GM19372 (cell line): ENCODE results near the gene ANLN.
"Not testable (repeated sequence)": the region's sequence is repeated elsewhere in the genome, so short reads cannot be mapped to it uniquely, and the experiment has no call there.

Source experiments
- ATAC-seq: cut with Tn5 transposase; IDR thresholded peaks from one replicate; pipeline ENCODE4 v1.9.1; 2021; ENCODE audit warnings: mild to moderate bottlenecking, low read depth, moderate library complexity; ENCODE audit not compliant: unreplicated experiment

The ANLN gene

DNA sequence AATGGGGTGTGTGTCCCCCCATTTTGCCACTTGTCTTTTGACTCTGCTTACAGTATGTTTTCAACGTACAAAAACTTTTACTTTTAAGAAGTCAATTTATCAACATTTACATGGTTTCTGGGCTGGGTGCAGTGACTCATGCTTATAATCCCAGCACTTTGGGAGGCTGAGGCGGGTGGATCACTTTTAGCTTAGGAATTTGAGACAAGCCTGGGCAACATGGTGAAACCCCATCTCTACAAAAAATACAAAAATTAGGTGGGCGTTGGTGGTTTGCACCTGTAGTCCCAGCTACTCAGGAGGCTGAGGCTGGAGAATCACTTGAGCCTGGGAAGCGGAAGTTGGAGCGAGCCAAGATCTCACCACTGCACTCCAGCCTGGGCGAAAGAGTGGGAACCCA is 107.5 kb downstream of the ANLN start:
- ATAC-seq, result not testable (repeated sequence)

DNA sequence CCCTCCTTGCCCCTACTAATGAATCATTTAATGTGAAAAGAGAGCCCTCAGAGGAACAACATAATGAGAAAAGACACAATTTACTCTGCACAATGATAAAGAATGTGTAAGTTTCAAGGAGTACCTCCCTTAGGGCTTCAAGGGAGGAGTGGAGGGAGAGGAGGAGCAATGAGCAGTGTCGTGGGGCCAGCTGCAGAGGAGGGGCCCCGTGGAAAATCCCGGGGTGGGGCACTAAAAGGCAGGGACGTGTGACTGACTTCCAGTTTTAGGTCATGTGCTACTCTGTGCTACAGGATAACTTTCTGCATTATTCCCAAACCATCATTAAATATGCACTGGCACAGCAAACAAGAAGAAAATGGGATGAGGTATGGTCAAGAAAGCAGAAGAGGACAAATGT is 108.1 kb downstream of the ANLN start:
- no peak for ATAC-seq
